ENCODE data around the gene SPARC.
"Not testable (repeated sequence)": the region's sequence is repeated elsewhere in the genome, so short reads cannot be mapped to it uniquely, and the experiment has no call there.

The SPARC gene

GRCh38 chr5:151730381-151730780, 43.7 kb upstream of the SPARC start:
- no peaks in the 10 kb centered on the region for H3K27me3 ChIP-seq (ENCODE audit: insufficient read depth, low read depth)
- no peaks in the 10 kb centered on the region for H3K36me3 ChIP-seq (ENCODE audit: insufficient read depth)
- H3K4me3 ChIP-seq (IDR thresholded peaks at IDR 0.05; ENCODE audit: insufficient read depth, low read depth, low read length) = no peak overlapping the region
- no peak for TF ChIP-seq CTCF (conservative IDR thresholded peaks at IDR 0.05; ENCODE audit: low read depth, low read length)
- no peak overlapping the region for H3K9ac ChIP-seq
- H3K79me2 ChIP-seq (ENCODE audit: insufficient read depth, low read depth) = no peaks in the 10 kb centered on the region
- H4K20me1 ChIP-seq (ENCODE audit: insufficient read depth) = no peaks in the 10 kb centered on the region
- no peak overlapping the region for H3K27ac ChIP-seq
- no peak overlapping the region for H2AFZ ChIP-seq (ENCODE audit: low read depth)
- H3K4me1 ChIP-seq (ENCODE audit: low read depth, poor library complexity, severe bottlenecking) = no peaks in the 10 kb centered on the region
- H3K4me2 ChIP-seq = no peak overlapping the region

GRCh38 chr5:151729597-151729996, 42.9 kb upstream of the SPARC start:
- not testable (repeated sequence) for H3K27ac ChIP-seq, H3K4me2 ChIP-seq

GRCh38 chr5:151724360-151724759, 37.6 kb upstream of the SPARC start:
- Histone ChIP-seq H4K20me1 (ENCODE audit: insufficient read depth) (no peaks in the 10 kb centered on the region), H3K4me2 (no peak overlapping the region), H3K36me3 (ENCODE audit: insufficient read depth) (no peaks in the 10 kb centered on the region), H3K4me1 (ENCODE audit: low read depth, poor library complexity, severe bottlenecking) (peaks cover 40% of the 10 kb centered on the region), H3K27me3 (ENCODE audit: insufficient read depth, low read depth) (no peaks in the 10 kb centered on the region), H3K79me2 (ENCODE audit: insufficient read depth, low read depth) (no peaks in the 10 kb centered on the region), H3K4me3 (IDR thresholded peaks at IDR 0.05; ENCODE audit: insufficient read depth, low read depth, low read length) (no peak overlapping the region), H3K9ac (no peak overlapping the region), H3K27ac (no peak overlapping the region), H2AFZ (ENCODE audit: low read depth) (no peak overlapping the region)
- no peak for TF ChIP-seq CTCF (conservative IDR thresholded peaks at IDR 0.05; ENCODE audit: low read depth, low read length)

More at GRCh38 chr5:151729597-151729996, 42.9 kb upstream of the SPARC start:
- H3K36me3 ChIP-seq (ENCODE audit: insufficient read depth); H3K4me3 ChIP-seq (IDR thresholded peaks at IDR 0.05; ENCODE audit: insufficient read depth, low read depth, low read length); H2AFZ ChIP-seq (ENCODE audit: low read depth); H4K20me1 ChIP-seq (ENCODE audit: insufficient read depth); H3K27me3 ChIP-seq (ENCODE audit: insufficient read depth, low read depth); H3K9ac ChIP-seq; H3K79me2 ChIP-seq (ENCODE audit: insufficient read depth, low read depth); H3K4me1 ChIP-seq (ENCODE audit: low read depth, poor library complexity, severe bottlenecking): not testable (repeated sequence)

GRCh38 chr5:151722546-151722945, 35.8 kb upstream of the SPARC start:
- Histone ChIP-seq H3K27ac (peak overlapping the region; percentile 95; the same call in 1 of the 2 replicates), H3K9ac (no peak overlapping the region), H3K36me3 (ENCODE audit: insufficient read depth) (no peaks in the 10 kb centered on the region), H4K20me1 (ENCODE audit: insufficient read depth) (no peaks in the 10 kb centered on the region), H3K79me2 (ENCODE audit: insufficient read depth, low read depth) (no peaks in the 10 kb centered on the region), H3K4me1 (ENCODE audit: low read depth, poor library complexity, severe bottlenecking) (peaks cover 40% of the 10 kb centered on the region), H3K4me2 (peak overlapping the region; percentile 73; the same call in 1 of the 2 replicates), H2AFZ (ENCODE audit: low read depth) (no peak overlapping the region), H3K27me3 (ENCODE audit: insufficient read depth, low read depth) (no peaks in the 10 kb centered on the region), H3K4me3 (IDR thresholded peaks at IDR 0.05; ENCODE audit: insufficient read depth, low read depth, low read length) (no peak overlapping the region)
- no peak for TF ChIP-seq CTCF (conservative IDR thresholded peaks at IDR 0.05; ENCODE audit: low read depth, low read length)

GRCh38 chr5:151721812-151722391, 35.2 kb upstream of the SPARC start:
- peak overlapping the region; percentile 52; the same call in 1 of the 2 replicates for H3K9ac ChIP-seq
- H3K27me3 ChIP-seq (ENCODE audit: insufficient read depth, low read depth) = no peaks in the 10 kb centered on the region
- peak overlapping the region; percentile 73 for H3K4me2 ChIP-seq
- peak overlapping the region; percentile 95 for H3K27ac ChIP-seq
- H4K20me1 ChIP-seq (ENCODE audit: insufficient read depth) = no peaks in the 10 kb centered on the region
- H3K4me1 ChIP-seq (ENCODE audit: low read depth, poor library complexity, severe bottlenecking) = peaks cover 40% of the 10 kb centered on the region
- H3K36me3 ChIP-seq (ENCODE audit: insufficient read depth) = no peaks in the 10 kb centered on the region
- peak overlapping the region; percentile 38 for H2AFZ ChIP-seq (ENCODE audit: low read depth)
- TF ChIP-seq CTCF (conservative IDR thresholded peaks at IDR 0.05; ENCODE audit: low read depth, low read length) = no peak
- H3K79me2 ChIP-seq (ENCODE audit: insufficient read depth, low read depth) = no peaks in the 10 kb centered on the region
- H3K4me3 ChIP-seq (IDR thresholded peaks at IDR 0.05; ENCODE audit: insufficient read depth, low read depth, low read length) = no peak overlapping the region

Measured in KMS-11 (cell line).